Nephron (organoid): ENCODE measurements around the gene DCLK1.
"Not testable (repeated sequence)": the region's sequence is repeated elsewhere in the genome, so short reads cannot be mapped to it uniquely, and the experiment has no call there.

Source experiments
- H3K27ac Mint-ChIP-seq, 3 experiments: 2 replicates each; pipeline ENCODE4 v1.8.0; 2020; ENCODE audit warnings: mixed read lengths in 3 of 3, mild to moderate bottlenecking in 2 of 3, moderate library complexity in 1 of 3
- H3K27me3 Mint-ChIP-seq: 2 replicates; pipeline ENCODE4 v1.8.0; 2021; ENCODE audit warnings: low read depth, mild to moderate bottlenecking, moderate library complexity, mixed read lengths
- H3K36me3 Mint-ChIP-seq: 2 replicates; pipeline ENCODE4 v1.8.0; 2020; ENCODE audit warnings: low read depth, mixed read lengths
- H3K4me1 Mint-ChIP-seq: 2 replicates; pipeline ENCODE4 v1.8.0; 2020; ENCODE audit warnings: mixed read lengths
- H3K4me3 Mint-ChIP-seq, 3 experiments: 2 replicates each; pipeline ENCODE4 v1.8.0; 2020; ENCODE audit warnings: mild to moderate bottlenecking in 3 of 3, mixed read lengths in 3 of 3, moderate library complexity in 2 of 3
- H3K9me3 Mint-ChIP-seq: 2 replicates; pipeline ENCODE4 v1.8.0; 2020; ENCODE audit warnings: mixed read lengths
- TF ChIP-seq, protein P1 (sequence below), 3 experiments: fragments of 200-600 bp; sonication (generic); IDR thresholded peaks; one replicate each; pipeline ENCODE4 v1.5.0; 2021; ENCODE audit warnings: antibody characterized with exemption in 3 of 3; ENCODE audit not compliant: unreplicated experiment in 3 of 3

Gene DCLK1

GRCh38 chr13:35987572-35988513 is 143.3 kb downstream of the DCLK1 start:
- Mint-ChIP-seq H3K27me3 (no peaks in the 10 kb centered on the region), H3K4me3 (no peak overlapping the region), H3K36me3 (no peaks in the 10 kb centered on the region), H3K27ac (peak overlapping the region in 2 of 3 experiments; percentile 70 to 73), H3K9me3 (no peaks in the 10 kb centered on the region), H3K4me1 (peaks cover 48% of the 10 kb centered on the region)
- TF ChIP-seq, protein P1, sequence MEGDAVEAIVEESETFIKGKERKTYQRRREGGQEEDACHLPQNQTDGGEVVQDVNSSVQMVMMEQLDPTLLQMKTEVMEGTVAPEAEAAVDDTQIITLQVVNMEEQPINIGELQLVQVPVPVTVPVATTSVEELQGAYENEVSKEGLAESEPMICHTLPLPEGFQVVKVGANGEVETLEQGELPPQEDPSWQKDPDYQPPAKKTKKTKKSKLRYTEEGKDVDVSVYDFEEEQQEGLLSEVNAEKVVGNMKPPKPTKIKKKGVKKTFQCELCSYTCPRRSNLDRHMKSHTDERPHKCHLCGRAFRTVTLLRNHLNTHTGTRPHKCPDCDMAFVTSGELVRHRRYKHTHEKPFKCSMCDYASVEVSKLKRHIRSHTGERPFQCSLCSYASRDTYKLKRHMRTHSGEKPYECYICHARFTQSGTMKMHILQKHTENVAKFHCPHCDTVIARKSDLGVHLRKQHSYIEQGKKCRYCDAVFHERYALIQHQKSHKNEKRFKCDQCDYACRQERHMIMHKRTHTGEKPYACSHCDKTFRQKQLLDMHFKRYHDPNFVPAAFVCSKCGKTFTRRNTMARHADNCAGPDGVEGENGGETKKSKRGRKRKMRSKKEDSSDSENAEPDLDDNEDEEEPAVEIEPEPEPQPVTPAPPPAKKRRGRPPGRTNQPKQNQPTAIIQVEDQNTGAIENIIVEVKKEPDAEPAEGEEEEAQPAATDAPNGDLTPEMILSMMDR (IDR thresholded peaks at IDR 0.05; ENCODE audit: unreplicated experiment in 3 of 3), result no peak

DNA sequence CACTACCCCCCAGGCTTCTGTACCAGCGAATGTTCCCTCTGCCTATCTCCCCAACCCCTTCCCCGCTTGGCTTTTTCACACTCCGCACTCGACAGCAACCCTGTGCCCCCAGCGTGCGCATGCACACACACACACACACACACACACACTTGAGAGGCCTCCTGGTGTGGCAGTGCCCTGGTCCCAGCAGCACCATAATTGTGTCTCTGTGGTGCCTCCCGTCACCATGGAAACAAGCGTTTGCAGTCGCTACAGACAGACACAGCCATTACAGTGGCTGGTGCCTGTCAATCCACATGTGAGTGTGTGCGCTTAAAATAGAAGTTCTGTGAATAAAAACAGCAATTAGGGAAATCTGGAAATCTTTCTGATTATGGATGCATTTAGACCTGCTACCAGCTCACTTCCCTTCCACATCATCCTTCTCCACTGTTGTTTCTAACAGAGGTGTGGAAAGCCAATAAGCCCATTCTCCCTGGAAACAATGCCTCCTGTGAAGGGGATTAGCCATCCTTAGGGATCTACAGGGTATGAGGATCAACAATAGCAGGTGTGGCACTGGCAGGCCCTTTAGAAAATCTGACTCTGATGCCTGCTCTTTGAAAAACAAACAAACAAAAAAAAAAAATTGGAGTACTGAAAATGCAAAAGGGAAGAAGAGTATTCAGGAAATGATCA is 146.3 kb downstream of the DCLK1 start:
- H3K27me3 Mint-ChIP-seq, result no peaks in the 10 kb centered on the region
- TF ChIP-seq, protein P1 (IDR thresholded peaks at IDR 0.05; ENCODE audit: unreplicated experiment in 3 of 3), result no peak

DNA sequence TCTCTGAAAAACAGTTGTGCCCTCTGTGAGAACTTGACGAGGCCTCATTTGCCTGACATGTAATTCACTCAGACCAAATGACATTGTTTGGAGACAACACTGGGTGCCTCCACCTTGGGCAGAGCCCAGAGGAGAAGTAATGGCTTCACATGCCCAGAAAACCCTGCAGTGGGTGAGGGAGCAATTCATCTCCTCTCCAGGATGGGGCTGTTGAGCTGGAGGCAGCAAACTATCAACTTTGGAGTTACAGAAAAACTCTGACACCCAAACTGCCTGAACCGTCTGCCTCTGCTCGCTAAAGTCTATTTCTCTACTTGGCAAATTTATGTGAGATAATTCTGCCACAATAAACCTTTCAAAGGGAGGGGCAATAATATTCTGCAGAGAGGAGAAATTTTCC is 146.9 kb downstream of the DCLK1 start:
- Mint-ChIP-seq H3K27me3 (no peaks in the 10 kb centered on the region), H3K36me3 (no peaks in the 10 kb centered on the region), H3K4me3 (no peak overlapping the region), H3K27ac (peak overlapping the region in 2 of 3 experiments; percentile 15 to 36), H3K4me1 (peaks cover 47% of the 10 kb centered on the region), H3K9me3 (no peaks in the 10 kb centered on the region)
- TF ChIP-seq, protein P1 (IDR thresholded peaks at IDR 0.05; ENCODE audit: unreplicated experiment in 3 of 3), result no peak

More for the DNA sequence above, 146.3 kb downstream of the DCLK1 start:
- peak overlapping the region in 2 of 3 experiments; percentile 15 to 36 for H3K27ac Mint-ChIP-seq
- no peaks in the 10 kb centered on the region for H3K36me3 Mint-ChIP-seq
- H3K4me1 Mint-ChIP-seq, result peaks cover 41% of the 10 kb centered on the region
- no peaks in the 10 kb centered on the region for H3K9me3 Mint-ChIP-seq
- H3K4me3 Mint-ChIP-seq, result no peak overlapping the region

DNA sequence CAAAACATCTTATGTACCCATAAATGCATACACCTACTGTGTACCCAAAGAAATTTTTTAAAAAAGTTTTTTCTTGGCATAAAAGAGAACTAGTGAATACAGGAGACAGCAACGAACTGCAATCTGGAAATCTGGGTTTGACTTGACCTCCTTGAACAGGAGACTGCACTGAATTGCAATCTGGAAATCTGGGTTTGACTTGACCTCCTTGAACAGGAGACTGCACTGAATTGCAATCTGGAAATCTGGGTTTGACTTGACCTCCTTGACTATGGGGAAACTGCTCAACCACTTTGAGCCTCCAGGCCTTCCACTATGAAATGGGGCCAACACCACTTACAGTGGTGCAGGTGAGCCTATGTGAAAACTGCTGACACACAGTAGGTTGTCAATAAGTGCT is 147.5 kb downstream of the DCLK1 start:
- H3K27ac Mint-ChIP-seq, H3K9me3 Mint-ChIP-seq, H3K27me3 Mint-ChIP-seq, H3K36me3 Mint-ChIP-seq, H3K4me3 Mint-ChIP-seq: not testable (repeated sequence)
- peaks cover 48% of the 10 kb centered on the region for H3K4me1 Mint-ChIP-seq

DNA sequence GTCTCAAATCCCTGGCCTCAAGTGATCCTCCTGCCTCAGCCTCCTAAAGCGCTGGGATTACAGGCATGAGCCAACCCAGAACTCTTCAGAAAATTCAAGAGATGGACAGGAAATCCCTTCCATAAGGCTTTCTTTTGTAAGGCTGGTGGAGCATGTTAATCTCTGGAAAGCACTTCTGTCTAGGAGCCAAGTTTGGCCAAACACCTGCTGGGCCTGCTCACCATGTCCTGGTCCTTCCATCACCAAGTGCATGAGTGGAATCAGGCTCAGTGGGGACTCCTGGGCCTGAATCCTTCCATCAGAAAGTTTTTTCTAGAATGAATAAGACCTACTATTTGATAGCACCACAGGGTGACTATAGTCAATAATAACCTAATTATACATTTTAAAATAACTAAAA is 148.0 kb downstream of the DCLK1 start:
- H3K4me3 Mint-ChIP-seq, result no peak overlapping the region
- H3K9me3 Mint-ChIP-seq, result peaks cover 3% of the 10 kb centered on the region
- peaks cover 48% of the 10 kb centered on the region for H3K4me1 Mint-ChIP-seq
- TF ChIP-seq, protein P1 (IDR thresholded peaks at IDR 0.05; ENCODE audit: unreplicated experiment in 3 of 3), result no peak
- no peak overlapping the region for H3K27ac Mint-ChIP-seq
- no peaks in the 10 kb centered on the region for H3K36me3 Mint-ChIP-seq
- H3K27me3 Mint-ChIP-seq, result no peaks in the 10 kb centered on the region

DNA sequence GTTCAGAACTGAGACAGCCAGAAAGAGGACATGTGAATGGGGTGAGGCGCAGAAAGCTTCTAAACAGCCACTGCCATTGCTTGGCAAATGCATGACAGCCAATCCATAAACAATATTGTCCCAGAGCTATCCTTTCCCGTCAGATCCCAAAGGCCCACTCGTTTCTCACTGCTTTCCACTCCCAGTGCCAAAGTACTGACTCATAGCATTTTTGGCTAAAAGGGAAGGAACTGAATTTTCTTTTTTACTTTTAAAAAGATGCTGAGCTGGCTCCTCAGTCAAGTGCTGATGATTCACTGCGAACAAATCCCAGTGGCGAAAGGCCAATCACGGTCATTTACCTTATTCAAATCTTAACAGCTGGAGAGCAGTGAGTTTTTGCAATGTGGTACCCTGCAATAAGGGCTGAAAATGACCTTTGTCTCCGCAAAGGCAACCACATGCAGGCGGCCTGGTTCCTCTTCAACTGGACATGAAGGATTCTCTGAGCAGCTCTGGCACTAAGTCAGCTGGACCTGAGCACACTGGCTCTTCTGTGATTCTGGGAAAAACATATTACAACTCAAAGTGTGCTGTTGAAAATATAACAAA is 151.7 kb downstream of the DCLK1 start:
- Mint-ChIP-seq H3K4me3 (peak overlapping the region in 1 of 3 experiments; percentile 30), H3K9me3 (peaks cover 10% of the 10 kb centered on the region), H3K27ac (peak overlapping the region in 2 of 3 experiments; percentile 59 to 89), H3K36me3 (peaks cover 4% of the 10 kb centered on the region), H3K4me1 (peaks cover 25% of the 10 kb centered on the region), H3K27me3 (no peaks in the 10 kb centered on the region)
- TF ChIP-seq, protein P1 (IDR thresholded peaks at IDR 0.05; ENCODE audit: unreplicated experiment in 3 of 3), result no peak
